Lung (tissue), 12 donors: ENCODE results near the gene KLHL29. TPM values are rescaled to one million over a fixed set of nuclear protein-coding genes. Genes with fewer than 3 reads are reported as not detected.

Source experiments
- ATAC-seq: fragments of 200-7000 bp; cut with Tn5 transposase; one replicate; pipeline ENCODE4 v1.9.1; 2020; ENCODE audit warnings: moderate number of reproducible peaks; ENCODE audit not compliant: insufficient read depth, low FRiP score
- DNase-seq, 3 donors: peaks; one replicate each; pipeline ENCODE4 v3.0.0-alpha.2; 2013 to 2017
- H3K27ac ChIP-seq, 2 donors: one replicate each; pipeline ENCODE4 v1.5.1; 2013; ENCODE audit warnings: mild to moderate bottlenecking in 2 of 2, moderate library complexity in 2 of 2, control low read depth in 1 of 2, inconsistent platforms in 1 of 2, low read depth in 1 of 2, low read length in 1 of 2
- H3K27me3 ChIP-seq, 3 donors: one replicate each; pipeline ENCODE4 v1.5.1; 2013; ENCODE audit warnings: low read length in 2 of 3; ENCODE audit not compliant: control insufficient read depth in 3 of 3, insufficient read depth in 3 of 3
- H3K36me3 ChIP-seq, 4 donors: one replicate each; pipeline ENCODE4 v1.5.1; 2013; ENCODE audit warnings: low read length in 4 of 4, mild to moderate bottlenecking in 1 of 4, moderate library complexity in 1 of 4; ENCODE audit not compliant: control insufficient read depth in 4 of 4, insufficient read depth in 4 of 4
- H3K4me1 ChIP-seq, 5 donors: one replicate each; pipeline ENCODE4 v1.5.1; 2013; ENCODE audit warnings: low read length in 5 of 5, mild to moderate bottlenecking in 2 of 5, moderate library complexity in 1 of 5; ENCODE audit not compliant: control insufficient read depth in 5 of 5, insufficient read depth in 5 of 5
- H3K4me3 ChIP-seq: one replicate; pipeline ENCODE4 v1.5.1; 2013; ENCODE audit warnings: mild to moderate bottlenecking, control low read depth, moderate library complexity
- H3K9ac ChIP-seq, 2 donors: one replicate each; pipeline ENCODE4 v1.5.1; 2013; ENCODE audit warnings: low read length in 2 of 2, control low read depth in 1 of 2; ENCODE audit not compliant: insufficient read depth in 1 of 2
- H3K9me3 ChIP-seq, 4 donors: one replicate each; pipeline ENCODE4 v1.5.1; 2013; ENCODE audit warnings: low read length in 3 of 4, mild to moderate bottlenecking in 1 of 4, moderate library complexity in 1 of 4; ENCODE audit not compliant: control insufficient read depth in 4 of 4, insufficient read depth in 3 of 4
- CTCF ChIP-seq: IDR thresholded peaks from 2 replicates; pipeline ENCODE4 v1.5.1; 2012; ENCODE audit warnings: mild to moderate bottlenecking; ENCODE audit errors: control extremely low read depth, extremely low read depth
- WGBS, 2 donors: extraction: QIAGEN DNeasy Blood & Tissue Kit; methylation state at CpG; one replicate each; pipeline ENCODE4 v1.1.7; 2013; 5-methylcytosine and 5-hydroxymethylcytosine counted together
- polyA plus RNA-seq, 2 donors: library from polyadenylated mRNA; stranded (reverse); fragments of 200-250 nt; gene quantifications; one replicate each; pipeline ENCODE4 v1.2.1, GENCODE V29; 2013
- total RNA-seq, 2 donors: library from RNA; depleted of rRNA in 1 of 2; stranded (reverse); fragments of >200 nt in 1 of 2; gene quantifications; one replicate each; pipeline ENCODE4 v1.2.1, GENCODE V29; 2014 to 2021
- donor health status: control.
- donor health status: control.
- donor health status: Bipolar disorder and iron deficiency.
- donor health status: healthy.
- donor health status: DM: yes; HTN: yes; CAD: no.

The KLHL29 gene
- total and polyA plus RNA-seq, 4 donors: 2.7 to 16.2 (median 3.5) TPM

DNA sequence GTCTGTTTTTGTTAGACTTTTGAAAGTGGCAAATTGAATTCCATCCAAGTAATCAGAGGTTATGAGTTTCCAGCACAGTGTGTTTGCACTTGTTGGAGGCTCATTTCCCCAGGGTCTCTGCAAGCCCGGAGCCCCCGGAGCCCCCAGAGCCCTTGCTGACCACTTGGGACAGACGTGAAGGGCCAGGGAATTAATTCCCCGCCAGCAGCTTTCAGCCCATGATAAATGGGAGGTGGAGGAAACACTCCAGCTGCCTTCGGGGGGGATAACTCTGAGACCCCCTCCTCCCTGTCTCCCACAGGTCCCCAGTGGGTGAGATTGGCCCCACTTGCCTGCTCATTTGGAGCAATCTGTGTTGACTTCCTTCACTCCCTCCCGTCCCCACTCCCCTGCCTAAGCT is 79.2 kb downstream of the KLHL29 start:
- WGBS, 2 donors: 45 to 57% methylated on average over 6 of the region's 6 CpGs
- no peak for TF ChIP-seq CTCF
- no peak for DNase-seq
- Histone ChIP-seq H3K27ac (no peak overlapping the region), H3K4me3 (no peak overlapping the region), H3K4me1 (peaks cover 0 to 14% (median 5%) of the 10 kb centered on the region in 5 donors), H3K27me3 (no peaks in the 10 kb centered on the region), H3K9me3 (peaks cover 0 to 4% (median 0%) of the 10 kb centered on the region in 4 donors), H3K9ac (no peak overlapping the region), H3K36me3 (no peaks in the 10 kb centered on the region)
- no peak for ATAC-seq

DNA sequence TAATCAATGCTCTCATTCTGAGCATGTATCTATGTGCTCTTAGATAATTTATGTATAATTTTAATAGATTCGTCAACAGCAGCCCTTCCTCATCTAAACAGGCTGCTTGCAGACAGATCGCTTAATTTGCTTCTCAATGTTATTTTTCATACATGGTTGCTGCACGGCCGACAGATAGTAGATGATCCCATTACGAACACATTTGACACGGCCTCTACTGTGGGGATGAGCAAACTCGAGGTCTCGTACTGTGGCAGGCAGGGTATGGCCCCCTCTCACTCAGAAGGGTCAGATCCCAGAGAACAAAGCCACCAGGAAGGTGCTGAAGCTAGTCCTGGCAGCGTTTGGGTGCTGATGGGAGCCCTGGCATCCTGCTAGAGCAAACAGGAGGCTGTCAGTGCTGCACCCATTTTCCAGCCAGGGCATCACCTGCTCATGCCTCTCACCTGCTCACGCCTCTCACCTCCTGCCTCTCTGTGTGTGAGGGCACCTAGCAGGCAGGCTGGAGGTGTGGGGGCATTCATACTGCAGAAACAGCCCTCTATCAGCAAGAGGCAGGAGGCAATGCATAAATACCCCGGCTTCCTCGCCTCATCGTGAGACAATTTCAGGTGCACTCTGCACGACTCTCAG is 80.0 kb downstream of the KLHL29 start:
- no peak for ATAC-seq
- no peak overlapping the region for H3K27ac ChIP-seq
- H3K4me1 ChIP-seq: peaks cover 0 to 20% (median 5%) of the 10 kb centered on the region in 5 donors
- H3K27me3 ChIP-seq: no peaks in the 10 kb centered on the region
- H3K9ac ChIP-seq: no peak overlapping the region
- no peak overlapping the region for H3K4me3 ChIP-seq
- DNase-seq: no peak
- H3K9me3 ChIP-seq: peaks cover 0 to 2% (median 0%) of the 10 kb centered on the region in 4 donors
- H3K36me3 ChIP-seq: no peaks in the 10 kb centered on the region
- 83 to 84% methylated on average over 14 of the region's 14 CpGs for WGBS, 2 donors
- TF ChIP-seq CTCF: no peak

- no peak overlapping the region for H3K27ac ChIP-seq
- H3K4me3 ChIP-seq: no peak overlapping the region
- H3K9me3 ChIP-seq: peaks cover 0 to 2% (median 0%) of the 10 kb centered on the region in 4 donors
- H3K27me3 ChIP-seq: no peaks in the 10 kb centered on the region
- TF ChIP-seq CTCF: no peak
- DNase-seq (peak in 2 of 3 donors; percentile 59 to 75), ATAC-seq (peak; percentile 47)
- 63 to 66% methylated on average over 9 of the region's 9 CpGs for WGBS, 2 donors
- no peak overlapping the region for H3K9ac ChIP-seq
- H3K4me1 ChIP-seq: peaks cover 0 to 26% (median 5%) of the 10 kb centered on the region in 5 donors
- no peaks in the 10 kb centered on the region for H3K36me3 ChIP-seq
Observed at GRCh38 chr2:23465936-23466335, 81.0 kb downstream of the KLHL29 start.

DNA sequence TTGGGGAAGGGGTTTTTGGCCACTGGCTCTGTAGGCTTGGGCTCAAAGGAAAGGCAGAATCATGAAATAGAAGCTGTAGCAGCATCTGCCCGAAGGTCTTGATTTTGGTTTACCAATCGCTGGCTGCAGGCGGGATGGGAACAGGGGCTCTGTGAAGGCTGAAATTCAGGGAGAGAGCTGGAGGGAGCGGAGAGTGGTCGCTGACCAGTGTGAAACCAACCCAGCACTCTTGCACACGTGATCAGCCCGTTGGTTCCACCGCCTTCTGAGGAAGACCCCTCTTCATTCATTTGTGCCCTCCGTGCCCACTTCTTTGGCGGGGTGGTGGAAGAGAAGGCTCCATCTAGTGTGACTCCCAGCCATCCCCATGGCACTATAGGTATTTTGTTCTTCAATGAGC is 82.6 kb downstream of the KLHL29 start:
- Histone ChIP-seq H3K4me3 (no peak overlapping the region), H3K9ac (no peak overlapping the region), H3K4me1 (peaks cover 0 to 28% (median 5%) of the 10 kb centered on the region in 5 donors), H3K36me3 (no peaks in the 10 kb centered on the region), H3K9me3 (peaks cover 0 to 2% (median 0%) of the 10 kb centered on the region in 4 donors), H3K27ac (no peak overlapping the region), H3K27me3 (no peaks in the 10 kb centered on the region)
- 92 to 94% methylated on average over 10 of the region's 10 CpGs for WGBS, 2 donors
- no peak for TF ChIP-seq CTCF
- DNase-seq: no peak
- no peak for ATAC-seq
